ENCODE results near the gene CHSY1.

DNA sequence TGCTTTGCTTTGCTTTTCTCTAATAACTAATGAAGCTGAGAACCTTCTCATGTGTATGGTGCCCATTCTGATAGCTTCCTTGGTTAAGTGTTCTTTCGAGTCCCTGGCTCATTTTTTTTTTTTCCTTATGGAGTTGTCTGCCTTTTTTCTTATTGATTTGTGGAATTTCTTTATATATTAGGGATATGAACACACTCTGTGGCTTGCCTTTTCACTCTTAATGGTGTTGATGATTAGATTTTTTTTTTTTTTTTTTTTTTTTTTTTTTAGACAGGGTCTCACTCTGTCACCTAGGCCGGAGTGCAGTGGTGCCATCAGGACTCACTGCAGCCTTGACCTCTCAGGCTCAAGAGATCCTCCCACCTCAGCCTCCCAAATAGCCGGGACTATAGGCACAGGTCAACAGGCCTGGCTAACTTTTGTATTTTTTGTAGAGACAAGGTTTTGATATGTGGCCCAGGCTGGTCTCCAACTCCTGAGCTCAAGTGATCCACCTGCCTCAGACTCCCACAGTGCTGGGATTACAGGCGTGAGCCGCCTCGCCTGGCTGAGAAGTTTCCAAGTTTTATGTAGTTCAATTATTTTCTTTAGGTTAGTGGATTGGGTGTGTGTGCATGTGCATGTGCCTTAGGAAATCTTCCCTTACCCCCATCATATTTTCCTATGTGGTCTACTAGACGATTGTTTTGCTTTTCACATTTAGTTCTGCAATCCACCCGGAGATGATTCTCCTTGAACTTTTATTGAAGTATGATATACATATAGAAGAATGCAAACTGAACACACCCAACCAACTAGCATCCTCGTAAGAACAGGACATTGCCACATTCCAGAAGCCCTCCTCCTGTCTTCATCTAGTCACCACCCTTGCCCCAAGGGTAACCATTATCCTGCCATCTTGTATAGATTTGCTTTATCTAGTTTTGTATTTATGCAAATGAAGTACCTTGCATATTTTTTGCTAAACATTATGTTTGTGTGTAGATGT lies 44.9 kb upstream of the CHSY1 start:
- TF ChIP-seq, protein P1, sequence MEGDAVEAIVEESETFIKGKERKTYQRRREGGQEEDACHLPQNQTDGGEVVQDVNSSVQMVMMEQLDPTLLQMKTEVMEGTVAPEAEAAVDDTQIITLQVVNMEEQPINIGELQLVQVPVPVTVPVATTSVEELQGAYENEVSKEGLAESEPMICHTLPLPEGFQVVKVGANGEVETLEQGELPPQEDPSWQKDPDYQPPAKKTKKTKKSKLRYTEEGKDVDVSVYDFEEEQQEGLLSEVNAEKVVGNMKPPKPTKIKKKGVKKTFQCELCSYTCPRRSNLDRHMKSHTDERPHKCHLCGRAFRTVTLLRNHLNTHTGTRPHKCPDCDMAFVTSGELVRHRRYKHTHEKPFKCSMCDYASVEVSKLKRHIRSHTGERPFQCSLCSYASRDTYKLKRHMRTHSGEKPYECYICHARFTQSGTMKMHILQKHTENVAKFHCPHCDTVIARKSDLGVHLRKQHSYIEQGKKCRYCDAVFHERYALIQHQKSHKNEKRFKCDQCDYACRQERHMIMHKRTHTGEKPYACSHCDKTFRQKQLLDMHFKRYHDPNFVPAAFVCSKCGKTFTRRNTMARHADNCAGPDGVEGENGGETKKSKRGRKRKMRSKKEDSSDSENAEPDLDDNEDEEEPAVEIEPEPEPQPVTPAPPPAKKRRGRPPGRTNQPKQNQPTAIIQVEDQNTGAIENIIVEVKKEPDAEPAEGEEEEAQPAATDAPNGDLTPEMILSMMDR (conservative IDR thresholded peaks at IDR 0.05): no peak
- TF ChIP-seq ZFX (IDR thresholded peaks at IDR 0.05): no peak
